GM21528 (cell line): ENCODE results near the gene C5orf58.
A peak's percentile ranks its signal among the peaks of the same experiment; 100 is the strongest.
"Not testable (repeated sequence)": the region's sequence is repeated elsewhere in the genome, so short reads cannot be mapped to it uniquely, and the experiment has no call there.

Source experiments
- ATAC-seq: cut with Tn5 transposase; IDR thresholded peaks from one replicate; pipeline ENCODE4 v1.9.1; 2021; ENCODE audit warnings: mild to moderate bottlenecking, moderate library complexity; ENCODE audit not compliant: unreplicated experiment, low FRiP score

C5orf58 gene

GRCh38 chr5:170221327-170221741 is 11.5 kb upstream of the C5orf58 start:
- ATAC-seq = no peak

- no peak for ATAC-seq
These were observed 9.4 kb upstream of the C5orf58 start for GRCh38 chr5:170223360-170223759.

GRCh38 chr5:170223906-170224305 is 8.9 kb upstream of the C5orf58 start:
- no peak for ATAC-seq

- no peak for ATAC-seq
These were observed 7.3 kb upstream of the C5orf58 start for GRCh38 chr5:170225326-170226128.

- no peak for ATAC-seq
These were observed 6.6 kb upstream of the C5orf58 start for GRCh38 chr5:170226129-170226615.

GRCh38 chr5:170226661-170227060 is 6.1 kb upstream of the C5orf58 start:
- no peak for ATAC-seq

- ATAC-seq = no peak
These were observed 3.9 kb upstream of the C5orf58 start for GRCh38 chr5:170228762-170229435.

- no peak for ATAC-seq
These were observed 640 bp downstream of the C5orf58 start for GRCh38 chr5:170233358-170233892.

GRCh38 chr5:170235876-170236864 is 3.4 kb downstream of the C5orf58 start:
- ATAC-seq = peak; percentile 68

GRCh38 chr5:170238456-170239196 is 5.8 kb downstream of the C5orf58 start:
- ATAC-seq = no peak

- not testable (repeated sequence) for ATAC-seq
These were observed 12.7 kb downstream of the C5orf58 start for GRCh38 chr5:170245436-170245835.

GRCh38 chr5:170246126-170246870 is 13.5 kb downstream of the C5orf58 start:
- ATAC-seq = no peak

- no peak for ATAC-seq
These were observed 14.6 kb downstream of the C5orf58 start for GRCh38 chr5:170247363-170247762.

- ATAC-seq = no peak
These were observed 15.6 kb downstream of the C5orf58 start for GRCh38 chr5:170248172-170248930.

GRCh38 chr5:170248931-170249227 is 16.1 kb downstream of the C5orf58 start:
- ATAC-seq = not testable (repeated sequence)

GRCh38 chr5:170249355-170249754 is 16.6 kb downstream of the C5orf58 start:
- ATAC-seq = no peak

GRCh38 chr5:170250810-170251317 is 18.1 kb downstream of the C5orf58 start:
- no peak for ATAC-seq

- no peak for ATAC-seq
These were observed 18.7 kb downstream of the C5orf58 start for GRCh38 chr5:170251462-170251861.
